Inflammatory macrophage (primary cell): ENCODE results near the gene ASPSCR1.

Source experiments
- DNase-seq, 2 donors: peaks; one replicate each; pipeline ENCODE4 v3.0.0-alpha.2; 2020 to 2022

Gene ASPSCR1

GRCh38 chr17:82029391-82029790 is 52.0 kb downstream of the ASPSCR1 start:
- no peak for DNase-seq

- no peak for DNase-seq
These were observed 52.6 kb downstream of the ASPSCR1 start for GRCh38 chr17:82029990-82030469.

DNA sequence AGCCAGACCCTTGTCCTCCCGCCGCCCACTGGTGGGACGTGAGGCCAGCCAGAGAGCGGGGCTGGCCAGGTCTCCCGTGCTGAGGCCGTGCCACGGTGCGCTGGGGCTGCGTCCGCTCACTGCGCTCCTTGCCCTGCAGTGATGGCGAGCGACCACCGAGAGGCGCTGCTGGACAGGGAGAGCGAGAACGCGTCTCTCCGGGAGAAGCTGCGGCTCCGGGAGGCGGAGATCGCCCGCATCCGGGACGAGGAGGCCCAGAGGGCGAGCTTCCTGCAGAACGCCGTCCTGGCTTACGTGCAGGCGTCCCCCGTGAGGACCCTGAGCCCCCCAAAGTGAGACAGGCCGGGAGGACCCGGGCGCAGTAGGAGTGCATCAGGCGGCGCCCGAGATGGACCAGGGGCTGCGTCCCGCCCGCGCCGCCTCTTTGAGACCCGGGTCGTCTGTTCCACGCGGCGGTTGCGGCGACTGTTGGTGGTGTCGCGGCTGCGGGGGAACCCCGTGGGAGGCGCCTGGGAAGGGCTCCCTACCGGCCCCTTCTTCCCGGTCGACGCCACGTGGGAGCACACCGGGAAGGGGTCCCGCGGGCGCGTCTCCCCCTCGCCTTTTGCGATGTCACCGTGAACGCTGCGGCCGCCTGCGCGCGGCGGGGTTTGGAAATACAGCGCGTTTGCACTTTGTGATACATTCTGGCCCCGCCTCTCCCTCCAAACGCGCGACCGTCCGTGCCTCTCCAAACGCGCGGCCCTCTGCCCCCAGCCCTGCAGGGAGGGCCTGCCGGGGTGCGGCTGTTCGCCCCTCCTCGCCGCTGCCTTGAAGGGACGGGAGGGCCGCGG is 53.3 kb downstream of the ASPSCR1 start:
- peak; percentile 76 to 87 for DNase-seq

GRCh38 chr17:82031303-82031884 is 54.0 kb downstream of the ASPSCR1 start, which contains the start of gene RAC3:
RAC3 (plus strand) TSS chr17:82031678; CDS start chr17:82031762, 84 bp downstream.
- peak in 1 of 2 donors; percentile 25 for DNase-seq

DNA sequence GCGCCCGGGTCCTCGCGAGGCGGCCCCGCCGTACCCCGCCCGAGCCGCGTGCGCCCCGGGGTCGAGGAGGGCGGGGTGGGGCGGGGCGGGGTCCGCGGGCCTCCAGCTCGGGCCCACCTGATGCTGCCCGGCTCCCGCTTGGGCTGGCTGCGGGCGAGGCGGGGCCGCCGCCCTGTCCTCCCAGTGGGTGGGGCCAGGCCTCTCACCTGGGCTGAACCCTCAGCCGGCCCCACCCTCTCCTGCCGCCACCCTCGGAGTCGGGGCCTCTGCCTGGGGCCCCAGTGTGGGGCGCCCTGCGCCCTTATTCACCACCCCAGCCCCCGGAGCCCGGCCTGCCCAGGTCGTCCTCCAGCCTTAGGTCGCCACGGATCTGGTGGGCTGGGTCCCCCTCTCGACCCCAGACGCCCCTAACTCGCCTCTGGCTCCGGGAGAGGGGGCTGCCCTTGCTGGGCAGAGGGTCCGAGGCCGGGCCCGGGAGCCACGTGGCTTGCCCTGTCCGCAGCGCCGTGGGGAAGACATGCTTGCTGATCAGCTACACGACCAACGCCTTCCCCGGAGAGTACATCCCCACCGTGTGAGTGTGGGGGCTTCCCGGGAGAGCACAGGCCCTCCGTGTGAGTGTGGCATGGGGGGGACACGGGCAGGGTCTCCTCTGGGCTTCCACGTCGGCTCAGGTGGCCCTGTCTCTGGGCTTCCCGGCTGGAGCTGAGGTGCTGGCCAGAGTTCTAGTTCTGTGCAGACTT is 54.6 kb downstream of the ASPSCR1 start:
- no peak for DNase-seq

DNA sequence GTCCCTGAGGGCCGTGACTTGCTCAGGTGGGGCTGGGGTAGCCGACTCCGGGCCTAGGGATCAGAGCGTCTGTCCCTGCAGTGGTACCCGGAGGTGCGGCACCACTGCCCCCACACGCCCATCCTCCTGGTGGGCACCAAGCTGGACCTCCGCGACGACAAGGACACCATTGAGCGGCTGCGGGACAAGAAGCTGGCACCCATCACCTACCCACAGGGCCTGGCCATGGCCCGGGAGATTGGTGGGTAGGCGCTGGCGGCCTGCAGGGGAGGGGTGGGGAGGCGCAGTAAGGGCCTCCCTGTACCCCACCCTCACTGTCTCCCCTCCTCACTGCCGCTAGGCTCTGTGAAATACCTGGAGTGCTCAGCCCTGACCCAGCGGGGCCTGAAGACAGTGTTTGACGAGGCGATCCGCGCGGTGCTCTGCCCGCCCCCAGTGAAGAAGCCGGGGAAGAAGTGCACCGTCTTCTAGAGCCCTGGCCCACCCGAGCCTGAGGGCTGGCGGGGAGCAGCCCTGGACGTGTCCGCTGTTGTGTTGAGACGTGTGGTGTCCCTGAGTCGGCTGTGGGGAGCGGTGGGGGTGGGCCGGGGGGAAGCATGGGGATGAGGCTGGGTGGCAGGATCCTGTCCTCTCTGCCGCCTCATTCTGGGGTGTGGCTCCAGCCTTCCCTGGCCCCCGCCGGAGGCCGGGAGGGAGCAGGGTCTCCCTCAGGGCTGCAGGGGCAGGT is 56.1 kb downstream of the ASPSCR1 start:
- no peak for DNase-seq

DNA sequence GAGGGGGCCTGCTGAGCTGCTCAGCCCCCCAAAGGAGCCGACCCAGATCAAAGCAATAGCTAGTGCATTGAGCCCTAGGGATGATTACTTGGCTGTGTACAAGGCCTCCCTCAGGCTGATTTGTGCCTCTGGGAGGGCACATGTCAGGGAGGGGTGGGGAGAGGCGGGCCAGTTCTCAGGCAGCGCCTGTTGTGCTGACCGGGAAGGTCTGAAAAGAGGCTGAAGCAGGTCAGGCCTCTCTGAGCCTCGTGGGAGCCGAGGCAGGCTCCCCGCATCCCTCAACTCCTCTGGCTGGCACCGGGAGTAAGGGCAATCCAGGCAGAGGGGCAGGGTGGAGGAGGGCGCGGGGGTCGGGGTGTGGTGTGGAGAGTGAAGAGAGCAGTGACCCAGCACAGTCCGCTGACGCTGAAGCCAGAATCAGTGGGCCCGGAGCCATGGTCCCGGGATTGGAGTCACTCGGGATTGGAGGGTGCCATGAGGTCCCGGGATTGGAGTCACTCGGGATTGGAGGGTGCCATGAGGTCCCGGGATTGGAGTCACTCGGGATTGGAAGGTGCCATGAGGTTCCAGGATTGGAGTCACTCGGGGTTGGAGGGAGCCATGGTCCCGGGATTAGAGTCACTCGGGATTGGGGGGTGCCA is 57.1 kb downstream of the ASPSCR1 start:
- DNase-seq, result no peak

- no peak for DNase-seq
These were observed 58.1 kb downstream of the ASPSCR1 start for GRCh38 chr17:82035488-82035887.

GRCh38 chr17:82035956-82036633 is 58.7 kb downstream of the ASPSCR1 start:
- no peak for DNase-seq

GRCh38 chr17:82036634-82037091 is 59.2 kb downstream of the ASPSCR1 start:
- no peak for DNase-seq

DNA sequence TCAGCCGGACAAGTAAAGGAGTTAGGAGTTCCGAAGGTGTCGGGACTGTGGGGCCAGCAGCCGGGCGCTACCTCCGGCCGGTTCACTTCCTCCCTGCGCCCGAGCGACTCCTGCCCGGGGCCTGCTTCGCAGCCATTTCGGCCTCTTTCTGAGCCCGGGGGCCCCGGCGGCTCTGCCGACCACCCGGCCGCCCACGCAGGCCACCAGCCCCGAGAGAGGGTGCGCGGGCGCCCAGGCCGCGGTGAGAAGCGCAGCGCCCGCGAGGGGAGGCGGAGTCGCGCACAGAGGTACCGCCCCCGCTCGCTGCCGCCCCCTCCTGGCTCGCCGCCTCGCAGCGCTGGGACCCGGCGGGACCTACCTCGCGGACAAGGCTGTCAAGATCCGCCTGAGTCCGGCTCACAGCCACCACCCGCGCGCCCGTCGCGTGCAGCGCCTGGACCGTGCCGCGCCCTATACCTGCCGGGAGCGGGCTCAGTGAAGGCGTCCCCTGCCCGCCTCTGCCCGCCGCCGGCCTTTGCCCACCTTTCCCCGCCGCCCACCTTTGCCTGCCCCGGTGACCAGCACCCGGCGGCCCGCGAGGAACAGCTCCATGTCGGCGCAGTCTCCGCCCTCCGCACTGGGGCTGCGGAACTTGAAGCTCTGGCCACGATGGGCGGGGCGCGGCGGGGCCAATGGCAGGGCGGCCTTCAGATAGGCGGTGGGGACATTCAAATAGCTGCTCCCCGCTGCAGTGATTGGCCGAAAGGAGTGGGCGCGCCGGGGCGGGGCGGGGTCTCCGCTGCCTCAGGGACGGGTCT is 59.9 kb downstream of the ASPSCR1 start, which contains the start of gene DCXR:
Gene DCXR (minus strand): TSS at position 606 of the 797 bp plus-strand sequence. CDS start 15 bp downstream, at position 591.
- DNase-seq, result peak; percentile 96

DNA sequence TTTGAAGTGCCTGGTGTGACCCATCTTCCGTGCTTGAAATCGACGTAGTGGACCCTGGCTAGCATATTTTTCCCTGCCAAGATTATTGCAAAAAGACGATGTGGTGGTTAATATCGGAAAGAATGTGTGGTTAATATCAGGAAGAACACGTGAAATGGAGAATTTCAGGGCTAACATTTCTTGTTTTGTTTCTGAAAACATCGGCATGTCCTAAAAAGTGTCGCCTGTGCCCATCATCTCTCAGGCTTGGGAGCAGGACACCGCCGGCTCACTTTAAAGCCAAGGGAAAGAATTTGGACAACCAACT is 60.4 kb downstream of the ASPSCR1 start:
- DNase-seq, result no peak

DNA sequence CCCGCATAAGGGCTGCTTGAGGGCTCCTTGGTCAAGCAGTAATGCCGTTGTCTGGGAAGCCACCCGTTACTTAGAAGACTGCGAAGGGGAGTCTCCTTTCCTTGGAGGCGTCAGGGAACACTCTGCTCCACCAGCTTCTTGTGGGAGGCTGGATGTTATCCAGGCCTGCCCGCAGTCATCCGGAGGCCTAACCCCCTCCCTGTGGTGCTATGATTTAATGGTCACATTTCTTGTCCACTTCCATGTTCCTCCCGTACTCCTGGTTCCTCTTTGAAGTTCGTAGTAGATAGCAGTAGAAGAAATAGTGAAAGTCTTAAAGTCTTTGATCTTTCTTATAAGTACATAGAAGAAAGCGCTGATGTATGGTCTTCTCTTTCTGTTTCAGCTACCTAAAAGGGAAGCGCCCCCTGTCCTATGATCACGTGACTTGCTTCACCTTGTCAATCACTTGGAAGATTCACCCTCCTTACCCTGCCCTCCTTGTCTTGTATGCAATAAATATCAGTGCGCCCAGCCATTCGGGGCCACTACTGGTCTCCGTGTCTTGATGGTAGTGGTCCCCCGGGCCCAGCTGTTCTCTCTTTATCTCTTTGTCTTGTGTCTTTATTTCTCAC is 61.5 kb downstream of the ASPSCR1 start:
- peak; percentile 67 to 81 for DNase-seq

DNA sequence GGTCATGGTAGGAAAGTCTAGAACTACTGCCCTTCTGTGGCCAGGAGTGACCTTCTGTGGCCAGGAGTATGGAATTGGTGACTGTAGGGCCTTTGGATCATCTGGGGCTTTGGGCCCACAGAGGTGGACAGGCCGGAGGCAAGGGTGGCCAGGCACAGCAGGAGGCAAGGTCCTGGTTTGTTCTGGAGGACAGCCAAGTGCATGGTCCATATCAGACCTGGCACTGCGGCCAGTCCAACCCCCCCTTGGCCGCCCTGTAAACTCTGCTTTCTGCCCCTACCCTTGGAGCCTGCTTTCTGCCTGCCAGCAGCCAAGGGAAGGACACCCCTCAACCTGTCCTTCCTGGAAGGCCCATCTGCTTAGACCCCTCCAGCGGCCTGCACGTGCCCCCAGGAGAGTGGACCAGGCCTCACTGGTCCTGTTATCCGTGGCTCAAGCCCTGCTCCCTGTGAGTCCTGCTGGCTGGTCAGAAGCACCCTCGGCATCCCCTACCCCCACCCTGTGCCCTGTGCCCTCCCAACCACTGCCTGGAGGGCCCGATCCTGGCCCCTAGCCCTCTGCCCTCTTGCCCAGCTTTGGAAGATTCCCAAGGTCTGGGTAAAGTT is 62.4 kb downstream of the ASPSCR1 start:
- DNase-seq, result no peak

GRCh38 chr17:82041144-82041814 is 63.9 kb downstream of the ASPSCR1 start:
- peak; percentile 18 to 36 for DNase-seq

DNA sequence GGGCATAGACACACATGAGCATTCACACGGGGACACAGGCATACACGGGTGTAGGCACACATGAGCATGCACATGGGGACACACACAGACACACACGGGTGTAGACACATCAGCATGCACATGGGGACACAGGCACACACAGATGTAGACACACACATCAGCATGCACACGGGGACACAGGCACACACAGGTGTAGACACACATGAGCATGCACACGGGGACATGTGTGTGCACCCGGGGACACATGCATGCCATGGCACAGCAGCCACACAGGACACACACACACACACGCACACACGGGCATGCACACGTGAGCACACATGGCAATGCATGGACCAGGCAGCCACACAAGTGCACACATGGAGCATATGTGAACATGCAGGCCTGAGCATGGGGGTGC is 65.2 kb downstream of the ASPSCR1 start:
- DNase-seq, result no peak

DNA sequence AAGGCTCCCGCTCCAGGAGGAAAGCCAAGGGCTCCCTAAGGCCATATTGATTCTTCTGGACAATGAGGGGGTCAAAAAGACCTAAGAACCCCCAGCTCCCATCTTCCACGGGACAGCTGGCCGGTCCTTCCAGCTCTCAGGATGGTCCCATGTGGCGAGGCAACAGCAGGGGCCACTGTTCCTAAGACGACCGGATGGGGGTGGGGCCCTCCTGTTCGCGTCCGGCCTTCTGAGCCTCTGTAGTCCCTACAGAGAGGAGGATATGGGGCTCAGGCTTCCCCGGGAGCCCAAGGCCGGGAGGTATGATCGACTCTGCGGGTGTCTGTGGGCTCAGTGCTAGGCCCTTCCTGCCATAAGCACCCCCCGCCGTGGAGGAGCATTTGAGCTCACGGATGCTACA is 66.1 kb downstream of the ASPSCR1 start:
- no peak for DNase-seq

DNA sequence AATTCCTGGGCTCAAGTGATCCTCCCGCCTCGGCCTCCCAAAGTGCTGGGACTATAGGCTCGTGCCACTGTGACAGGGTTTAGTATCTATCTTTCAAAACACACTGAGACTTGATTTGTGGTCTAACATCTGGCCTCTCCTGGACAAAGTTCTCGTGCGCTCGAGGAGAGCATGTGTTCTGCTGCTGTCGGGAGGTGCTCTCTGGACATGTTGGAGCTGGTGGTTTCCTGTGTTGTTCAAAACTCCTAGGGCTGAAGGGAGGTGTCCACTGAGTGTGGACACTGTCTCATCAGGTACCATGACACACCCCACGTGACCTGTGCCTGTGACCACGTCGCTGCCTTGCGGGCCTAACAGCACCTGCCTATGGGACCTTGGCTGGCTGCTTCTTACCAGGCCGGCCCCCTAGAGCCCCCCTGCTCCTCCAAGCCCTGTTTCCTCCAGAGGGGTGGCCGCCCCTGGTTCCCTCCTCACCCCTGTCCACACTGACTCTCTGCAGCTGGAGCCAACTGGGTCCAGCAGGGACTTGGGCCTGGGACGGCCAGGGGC is 68.6 kb downstream of the ASPSCR1 start:
- DNase-seq, result no peak

DNA sequence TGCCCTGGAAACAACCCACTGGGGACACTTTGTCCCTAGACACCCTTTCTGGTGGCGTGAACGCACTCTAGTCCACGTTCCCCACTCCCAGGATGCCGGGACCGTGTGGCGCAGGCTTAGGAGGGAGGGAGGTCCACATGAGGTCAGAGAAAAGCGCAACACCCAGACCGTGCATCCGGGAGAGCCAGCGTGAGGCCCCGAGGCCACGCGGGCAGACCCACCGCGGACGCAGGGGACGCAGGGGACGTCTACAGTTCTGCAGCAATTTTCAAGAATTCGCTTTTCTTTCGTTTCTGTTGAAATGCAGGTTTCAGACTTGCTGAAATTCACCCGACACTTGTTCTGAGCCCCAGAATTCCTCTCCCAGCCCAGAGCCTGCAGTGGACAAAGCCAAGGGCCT is 69.5 kb downstream of the ASPSCR1 start:
- DNase-seq, result no peak
